Activated naive CD8-positive, alpha-beta T cell treated with anti-CD3 and anti-CD28 coated beads for 36 hours (primary cell): Measurements from ENCODE around the gene IQSEC2. TPM values are rescaled to one million over a fixed set of nuclear protein-coding genes. Genes with fewer than 3 reads are reported as not detected.

Experiments used
- DNase-seq: peaks from one replicate; pipeline ENCODE4 v3.0.0; 2021
- H3K27ac Mint-ChIP-seq: one replicate; pipeline ENCODE4 v1.8.0; 2022; ENCODE audit warnings: mild to moderate bottlenecking, moderate library complexity, mixed read lengths
- H3K27me3 Mint-ChIP-seq: one replicate; pipeline ENCODE4 v1.8.0; 2022; ENCODE audit warnings: mild to moderate bottlenecking, mixed read lengths
- H3K36me3 Mint-ChIP-seq: one replicate; pipeline ENCODE4 v1.8.0; 2021; ENCODE audit warnings: mild to moderate bottlenecking, mixed read lengths
- H3K4me1 Mint-ChIP-seq: one replicate; pipeline ENCODE4 v1.8.0; 2021; ENCODE audit warnings: mixed read lengths
- H3K4me3 Mint-ChIP-seq: one replicate; pipeline ENCODE4 v1.8.0; 2022; ENCODE audit warnings: mild to moderate bottlenecking, moderate library complexity, mixed read lengths
- H3K9me3 Mint-ChIP-seq: one replicate; pipeline ENCODE4 v1.8.0; 2022; ENCODE audit warnings: mixed read lengths
- total RNA-seq, 2 experiments: library from RNA; stranded (reverse); gene quantifications; one replicate each; pipeline ENCODE4 v1.2.3, GENCODE V29; 2021

The IQSEC2 gene
- total RNA-seq, 2 experiments from 2014 or later = 0.20 to 0.21 TPM

- H3K4me1 Mint-ChIP-seq = no peaks in the 10 kb centered on the region
- H3K4me3 Mint-ChIP-seq = no peak overlapping the region
- H3K36me3 Mint-ChIP-seq = no peaks in the 10 kb centered on the region
- no peaks in the 10 kb centered on the region for H3K9me3 Mint-ChIP-seq
- no peak overlapping the region for H3K27ac Mint-ChIP-seq
- peaks cover 14% of the 10 kb centered on the region for H3K27me3 Mint-ChIP-seq
- DNase-seq = no peak
These were observed 32.3 kb upstream of the IQSEC2 start for GRCh38 chrX:53313728-53314105.

GRCh38 chrX:53312946-53313727 is 31.8 kb upstream of the IQSEC2 start:
- no peak overlapping the region for H3K4me3 Mint-ChIP-seq
- peak; percentile 42 for DNase-seq
- no peak overlapping the region for H3K27ac Mint-ChIP-seq
- H3K27me3 Mint-ChIP-seq = peaks cover 8% of the 10 kb centered on the region
- H3K36me3 Mint-ChIP-seq = no peaks in the 10 kb centered on the region
- H3K4me1 Mint-ChIP-seq = no peaks in the 10 kb centered on the region
- no peaks in the 10 kb centered on the region for H3K9me3 Mint-ChIP-seq

- no peaks in the 10 kb centered on the region for H3K36me3 Mint-ChIP-seq
- no peaks in the 10 kb centered on the region for H3K27me3 Mint-ChIP-seq
- H3K27ac Mint-ChIP-seq = no peak overlapping the region
- peaks cover 2% of the 10 kb centered on the region for H3K4me1 Mint-ChIP-seq
- DNase-seq = no peak
- no peaks in the 10 kb centered on the region for H3K9me3 Mint-ChIP-seq
- H3K4me3 Mint-ChIP-seq = no peak overlapping the region
These were observed 28.5 kb upstream of the IQSEC2 start for GRCh38 chrX:53309837-53310236.

- Mint-ChIP-seq H3K27ac (no peak overlapping the region), H3K4me3 (no peak overlapping the region), H3K36me3 (no peaks in the 10 kb centered on the region), H3K4me1 (peaks cover 2% of the 10 kb centered on the region), H3K27me3 (no peaks in the 10 kb centered on the region), H3K9me3 (no peaks in the 10 kb centered on the region)
- no peak for DNase-seq
These were observed 27.5 kb upstream of the IQSEC2 start for GRCh38 chrX:53308836-53309235.

- Mint-ChIP-seq H3K27ac (no peak overlapping the region), H3K4me1 (peaks cover 2% of the 10 kb centered on the region)
These were observed 24.9 kb upstream of the IQSEC2 start for GRCh38 chrX:53305996-53306937.

GRCh38 chrX:53305219-53305995 is 24.0 kb upstream of the IQSEC2 start:
- Mint-ChIP-seq H3K9me3 (no peaks in the 10 kb centered on the region), H3K4me3 (no peak overlapping the region), H3K36me3 (no peaks in the 10 kb centered on the region), H3K27ac (no peak overlapping the region), H3K27me3 (no peaks in the 10 kb centered on the region), H3K4me1 (peaks cover 2% of the 10 kb centered on the region)
- DNase-seq = no peak

More at GRCh38 chrX:53305996-53306937, 24.9 kb upstream of the IQSEC2 start:
- H3K4me3 Mint-ChIP-seq = no peak overlapping the region
- no peaks in the 10 kb centered on the region for H3K27me3 Mint-ChIP-seq
- no peaks in the 10 kb centered on the region for H3K36me3 Mint-ChIP-seq
- DNase-seq = no peak
- H3K9me3 Mint-ChIP-seq = no peaks in the 10 kb centered on the region

GRCh38 chrX:53303195-53303594 is 21.8 kb upstream of the IQSEC2 start:
- no peak for DNase-seq
- Mint-ChIP-seq H3K9me3 (no peaks in the 10 kb centered on the region), H3K27me3 (no peaks in the 10 kb centered on the region), H3K4me3 (no peak overlapping the region), H3K4me1 (peaks cover 2% of the 10 kb centered on the region), H3K27ac (no peak overlapping the region), H3K36me3 (no peaks in the 10 kb centered on the region)

- DNase-seq = no peak
- Mint-ChIP-seq H3K4me3 (no peak overlapping the region), H3K36me3 (no peaks in the 10 kb centered on the region), H3K4me1 (no peaks in the 10 kb centered on the region), H3K27me3 (no peaks in the 10 kb centered on the region), H3K9me3 (no peaks in the 10 kb centered on the region), H3K27ac (no peak overlapping the region)
These were observed 18.8 kb upstream of the IQSEC2 start for GRCh38 chrX:53300157-53300556.

GRCh38 chrX:53294024-53294648 is 12.8 kb upstream of the IQSEC2 start:
- H3K27ac Mint-ChIP-seq = no peak overlapping the region
- no peak for DNase-seq

GRCh38 chrX:53291596-53291995 is 10.2 kb upstream of the IQSEC2 start:
- H3K9me3 Mint-ChIP-seq = no peaks in the 10 kb centered on the region
- H3K4me3 Mint-ChIP-seq = no peak overlapping the region
- H3K27me3 Mint-ChIP-seq = no peaks in the 10 kb centered on the region

More at GRCh38 chrX:53294024-53294648, 12.8 kb upstream of the IQSEC2 start:
- Mint-ChIP-seq H3K27me3 (no peaks in the 10 kb centered on the region), H3K9me3 (no peaks in the 10 kb centered on the region), H3K36me3 (no peaks in the 10 kb centered on the region), H3K4me1 (no peaks in the 10 kb centered on the region), H3K4me3 (no peak overlapping the region)

GRCh38 chrX:53290441-53291041 is 9.2 kb upstream of the IQSEC2 start:
- no peak for DNase-seq
- peaks cover 13% of the 10 kb centered on the region for H3K4me1 Mint-ChIP-seq
- H3K36me3 Mint-ChIP-seq = no peaks in the 10 kb centered on the region
- H3K4me3 Mint-ChIP-seq = no peak overlapping the region
- no peaks in the 10 kb centered on the region for H3K9me3 Mint-ChIP-seq
- H3K27ac Mint-ChIP-seq = no peak overlapping the region
- no peaks in the 10 kb centered on the region for H3K27me3 Mint-ChIP-seq

More at GRCh38 chrX:53291596-53291995, 10.2 kb upstream of the IQSEC2 start:
- DNase-seq = no peak
- Mint-ChIP-seq H3K27ac (no peak overlapping the region), H3K36me3 (no peaks in the 10 kb centered on the region), H3K4me1 (peaks cover 12% of the 10 kb centered on the region)

GRCh38 chrX:53288189-53288588 is 6.8 kb upstream of the IQSEC2 start:
- DNase-seq = no peak
- Mint-ChIP-seq H3K4me3 (peak overlapping the region; percentile 66), H3K36me3 (no peaks in the 10 kb centered on the region), H3K27me3 (peaks cover 3% of the 10 kb centered on the region), H3K4me1 (peaks cover 21% of the 10 kb centered on the region), H3K9me3 (no peaks in the 10 kb centered on the region), H3K27ac (peak overlapping the region; percentile 73)

GRCh38 chrX:53287493-53288138 is 6.2 kb upstream of the IQSEC2 start:
- Mint-ChIP-seq H3K36me3 (no peaks in the 10 kb centered on the region), H3K27me3 (peaks cover 3% of the 10 kb centered on the region), H3K27ac (peak overlapping the region; percentile 73), H3K4me1 (peaks cover 21% of the 10 kb centered on the region), H3K9me3 (no peaks in the 10 kb centered on the region), H3K4me3 (peak overlapping the region; percentile 66)
- peak; percentile 15 for DNase-seq

- no peaks in the 10 kb centered on the region for H3K36me3 Mint-ChIP-seq
- H3K27ac Mint-ChIP-seq = no peak overlapping the region
- H3K4me1 Mint-ChIP-seq = peaks cover 21% of the 10 kb centered on the region
- no peaks in the 10 kb centered on the region for H3K9me3 Mint-ChIP-seq
- H3K4me3 Mint-ChIP-seq = no peak overlapping the region
- peaks cover 3% of the 10 kb centered on the region for H3K27me3 Mint-ChIP-seq
- DNase-seq = no peak
These were observed 4.8 kb upstream of the IQSEC2 start for GRCh38 chrX:53286171-53286570.
